GM10266 (cell line): ENCODE measurements around the gene POU6F2.
"Not testable (repeated sequence)": the region's sequence is repeated elsewhere in the genome, so short reads cannot be mapped to it uniquely, and the experiment has no call there.

ENCODE experiments used
- DNase-seq: peaks from one replicate; pipeline ENCODE4 v3.0.0; 2012; ENCODE audit errors: extremely low spot score
- CTCF ChIP-seq: IDR thresholded peaks from 2 replicates; pipeline ENCODE4 v1.5.1; 2012; ENCODE audit warnings: mild to moderate bottlenecking, low read depth; ENCODE audit not compliant: control insufficient read depth, insufficient read depth; ENCODE audit errors: missing control alignments

POU6F2 gene

DNA sequence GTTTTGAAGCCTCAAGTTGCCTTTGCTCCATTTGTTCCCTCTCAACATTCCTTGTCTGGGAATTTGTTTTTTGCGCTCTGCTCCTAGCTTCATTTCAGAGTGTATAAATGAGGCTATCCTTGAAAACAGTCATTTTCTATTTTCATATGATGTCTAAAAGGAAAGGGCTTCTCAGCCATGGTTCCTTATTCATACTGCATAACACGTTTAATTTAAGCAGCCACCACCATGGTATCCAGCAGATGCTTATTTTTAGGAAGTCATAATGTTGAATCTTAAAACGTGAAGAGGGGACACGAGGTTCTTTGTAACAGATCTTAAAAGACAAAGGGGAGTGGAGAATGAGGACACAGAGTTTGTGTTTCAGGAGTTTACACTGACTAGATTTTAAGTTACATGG lies 14.5 kb downstream of the POU6F2 start:
- DNase-seq, result no peak
- no peak for TF ChIP-seq CTCF

- no peak for TF ChIP-seq CTCF
- DNase-seq, result no peak
These were observed 23.9 kb downstream of the POU6F2 start for GRCh38 chr7:39001595-39001994.

- DNase-seq, result no peak
- no peak for TF ChIP-seq CTCF
These were observed 25.0 kb downstream of the POU6F2 start for GRCh38 chr7:39002755-39003154.

DNA sequence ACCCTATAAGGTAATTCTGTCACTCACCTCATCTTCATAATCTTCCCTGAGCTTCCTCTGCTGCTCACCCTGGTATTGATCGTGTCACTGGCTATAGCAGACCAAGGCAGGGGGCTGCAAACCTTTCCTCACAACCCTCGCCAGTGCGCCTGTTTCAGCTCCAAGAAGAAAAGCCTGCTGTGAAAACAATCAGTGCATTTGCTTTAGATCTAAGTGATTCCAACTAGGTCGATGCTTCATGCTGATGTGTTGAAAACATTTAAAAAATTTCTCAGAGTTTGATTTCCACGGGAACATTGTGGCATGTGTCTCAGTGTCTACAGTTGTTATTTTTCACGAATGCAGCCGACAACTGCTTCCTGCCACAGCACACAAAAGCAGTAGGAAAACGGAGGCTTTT lies 27.3 kb downstream of the POU6F2 start:
- TF ChIP-seq CTCF, result no peak
- no peak for DNase-seq

DNA sequence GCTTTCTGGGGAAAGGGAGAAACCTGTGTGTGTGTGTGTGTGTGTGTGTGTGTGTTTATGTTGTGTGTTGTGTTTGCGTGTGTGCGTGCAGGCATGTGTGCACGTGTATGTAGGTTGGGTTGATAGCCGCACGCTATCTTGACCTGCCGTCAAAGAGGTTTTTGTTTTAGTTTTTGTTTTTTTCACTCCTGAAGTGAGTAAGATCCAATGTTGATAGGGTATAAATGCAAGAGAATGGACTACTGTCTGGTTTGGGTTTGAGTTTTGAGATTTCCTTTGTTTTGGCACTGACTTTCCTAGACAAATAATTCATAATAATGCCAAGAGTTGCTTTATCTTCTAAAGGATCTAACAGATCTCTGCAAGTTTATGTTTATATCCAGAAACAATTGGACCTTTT lies 27.8 kb downstream of the POU6F2 start:
- no peak for DNase-seq
- no peak for TF ChIP-seq CTCF

- not testable (repeated sequence) for DNase-seq
These were observed 35.6 kb downstream of the POU6F2 start for GRCh38 chr7:39013049-39013939.

GRCh38 chr7:39016609-39017008 lies 38.9 kb downstream of the POU6F2 start:
- no peak for DNase-seq
- no peak for TF ChIP-seq CTCF
